ENCODE measurements around the gene SYNE2. TPM values are rescaled to one million over a fixed set of nuclear protein-coding genes. Genes with fewer than 3 reads are reported as not detected.

The SYNE2 gene
- total and polyA plus RNA-seq, 2 donors (not counting 3 experiments of a cell fraction or from before 2014, with no cell fraction given), result 16.0 to 53.7 TPM

DNA sequence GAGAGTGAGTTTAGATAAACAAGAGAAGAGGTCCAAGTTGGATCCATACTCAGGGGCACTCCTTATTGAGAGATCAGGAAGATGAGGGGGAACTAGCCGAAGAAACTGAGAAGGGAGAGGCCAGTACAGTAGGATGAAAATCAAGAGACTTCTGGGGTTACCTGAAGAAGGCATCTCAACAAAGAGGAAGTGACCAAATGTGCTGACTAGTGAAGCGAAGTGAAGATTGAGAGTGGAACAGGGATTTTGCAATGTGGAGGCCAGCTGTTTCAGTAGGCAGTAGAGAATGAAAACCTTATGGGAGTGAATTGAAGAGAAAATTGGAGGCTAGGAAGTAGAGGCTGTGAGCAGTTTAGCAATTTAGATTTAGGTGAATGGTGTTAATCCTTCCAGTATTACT lies 153.0 kb downstream of the SYNE2 start:
- TF ChIP-seq FOS (IDR thresholded peaks at IDR 0.05; ENCODE audit: borderline replicate concordance, insufficient read depth, low read length) (no peak), MYC (IDR thresholded peaks at IDR 0.05; ENCODE audit: low read depth, low read length) (no peak), POLR2A (IDR thresholded peaks at IDR 0.05; ENCODE audit: low read depth, low read length) (no peak), JUN (IDR thresholded peaks at IDR 0.05; ENCODE audit: borderline replicate concordance, insufficient read depth, insufficient read length, low read depth) (no peak), EZH2 (IDR thresholded peaks at IDR 0.05; ENCODE audit: borderline replicate concordance, low read depth, low read length, severe bottlenecking) (no peak), GATA2 (IDR thresholded peaks at IDR 0.05; ENCODE audit: insufficient read depth, insufficient read length, low read depth, low read length) (no peak)
- TF ChIP-seq, protein P1, sequence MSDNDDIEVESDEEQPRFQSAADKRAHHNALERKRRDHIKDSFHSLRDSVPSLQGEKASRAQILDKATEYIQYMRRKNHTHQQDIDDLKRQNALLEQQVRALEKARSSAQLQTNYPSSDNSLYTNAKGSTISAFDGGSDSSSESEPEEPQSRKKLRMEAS (IDR thresholded peaks at IDR 0.05; ENCODE audit: insufficient read depth, insufficient read length), result no peak
- TF ChIP-seq, protein P2, sequence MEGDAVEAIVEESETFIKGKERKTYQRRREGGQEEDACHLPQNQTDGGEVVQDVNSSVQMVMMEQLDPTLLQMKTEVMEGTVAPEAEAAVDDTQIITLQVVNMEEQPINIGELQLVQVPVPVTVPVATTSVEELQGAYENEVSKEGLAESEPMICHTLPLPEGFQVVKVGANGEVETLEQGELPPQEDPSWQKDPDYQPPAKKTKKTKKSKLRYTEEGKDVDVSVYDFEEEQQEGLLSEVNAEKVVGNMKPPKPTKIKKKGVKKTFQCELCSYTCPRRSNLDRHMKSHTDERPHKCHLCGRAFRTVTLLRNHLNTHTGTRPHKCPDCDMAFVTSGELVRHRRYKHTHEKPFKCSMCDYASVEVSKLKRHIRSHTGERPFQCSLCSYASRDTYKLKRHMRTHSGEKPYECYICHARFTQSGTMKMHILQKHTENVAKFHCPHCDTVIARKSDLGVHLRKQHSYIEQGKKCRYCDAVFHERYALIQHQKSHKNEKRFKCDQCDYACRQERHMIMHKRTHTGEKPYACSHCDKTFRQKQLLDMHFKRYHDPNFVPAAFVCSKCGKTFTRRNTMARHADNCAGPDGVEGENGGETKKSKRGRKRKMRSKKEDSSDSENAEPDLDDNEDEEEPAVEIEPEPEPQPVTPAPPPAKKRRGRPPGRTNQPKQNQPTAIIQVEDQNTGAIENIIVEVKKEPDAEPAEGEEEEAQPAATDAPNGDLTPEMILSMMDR (IDR thresholded peaks at IDR 0.05; ENCODE audit: extremely low read depth in 1 of 2, insufficient read depth in 1 of 2, low read depth in 1 of 2, low read length in 2 of 2), result no peak
- DNase-seq (ENCODE audit: low read depth, low spot score) (no peak), FAIRE-seq (no peak)
- Histone ChIP-seq H3K27ac (ENCODE audit: insufficient read depth, low read depth, low read length) (no peak overlapping the region), H3K9me1 (replicated peaks; ENCODE audit: control insufficient read depth, extremely low read depth, insufficient read depth, low read length) (no peaks in the 10 kb centered on the region), H3K9ac (replicated peaks; ENCODE audit: extremely low read depth, insufficient read depth, low read length) (no peak overlapping the region), H3K9me3 (replicated peaks; ENCODE audit: control insufficient read depth, insufficient read depth, low read length) (no peaks in the 10 kb centered on the region), H3K79me2 (ENCODE audit: control insufficient read depth, insufficient read depth, low read length) (no peaks in the 10 kb centered on the region), H3K4me3 (replicated peaks in 1 of 3; ENCODE audit: insufficient read depth in 1 of 3, low read depth in 1 of 3, low read length in 3 of 3) (no peak overlapping the region), H2AFZ (ENCODE audit: low read depth, low read length) (no peak overlapping the region), H3K27me3 (ENCODE audit: control insufficient read depth in 2 of 2, insufficient read depth in 2 of 2, low read length in 2 of 2) (no peaks in the 10 kb centered on the region), H4K20me1 (replicated peaks; ENCODE audit: control insufficient read depth, extremely low read depth, insufficient read depth, low read length) (no peaks in the 10 kb centered on the region), H3K36me3 (ENCODE audit: control insufficient read depth in 2 of 2, extremely low read depth in 1 of 2, insufficient read depth in 2 of 2, low read length in 2 of 2) (peaks cover 0 to 2% of the 10 kb centered on the region in 2 experiments), H3K4me2 (ENCODE audit: insufficient read depth, low read length) (no peak overlapping the region), H3K4me1 (ENCODE audit: control insufficient read depth, extremely low read depth, insufficient read depth, low read length) (no peaks in the 10 kb centered on the region)
- dilution Hi-C loops (cut with MboI; ENCODE audit: extremely low pct_ligation_motif_present, low sequenced_read_pairs) (no loop called here), intact Hi-C loops (cut with micrococcal nuclease) (no loop called here)
- BruUV-seq (replicated peaks), result no TSS peak
- POLR2A ChIA-PET, result no interaction called here
- CTCF ChIA-PET, result interaction anchor here (3.0 kb wide), 1 partner anchor 298 kb away, joined by 10 read pairs; no protein-coding TSS in a partner anchor

Measured in endothelial cell of umbilical vein (primary cell).